ENCODE measurements around the gene PTPRU. TPM values are rescaled to one million over a fixed set of nuclear protein-coding genes. Genes with fewer than 3 reads are reported as not detected.
A peak's percentile ranks its signal among the peaks of the same experiment; 100 is the strongest.
"Not testable (repeated sequence)": the region's sequence is repeated elsewhere in the genome, so short reads cannot be mapped to it uniquely, and the experiment has no call there.

The PTPRU gene
- total RNA-seq, 1 donor from 2014 or later = 32.7 TPM

GRCh38 chr1:29230553-29231378 is 5.6 kb upstream of the PTPRU start, which contains the start of gene MECR:
TSS of gene MECR (minus strand) at chr1:29230934. CDS start at chr1:29230906, 28 bp downstream.
- no peaks in the 10 kb centered on the region for H3K9me3 ChIP-seq
- peak; percentile 73 to 96 for DNase-seq (ENCODE audit: low spot score in 2 of 2)
- H3K4me1 ChIP-seq = peaks cover 0 to 10% of the 10 kb centered on the region in 2 donors
- no peaks in the 10 kb centered on the region for H3K36me3 ChIP-seq
- no peaks in the 10 kb centered on the region for H3K27me3 ChIP-seq
- H3K27ac ChIP-seq = peak within 1 kb of the TSS; percentile 73 to 83
- intact Hi-C loops (cut with DNase I) = loop anchor here (1.0 kb wide), 1 partner anchor 106 kb away; no protein-coding TSS in a partner anchor
- TF ChIP-seq CTCF (IDR thresholded peaks at IDR 0.05) = peak in 1 of 3 experiments; percentile 27
- peak within 1 kb of the TSS; percentile 82 to 88 for H3K4me3 ChIP-seq

GRCh38 chr1:29232387-29232786 is 3.9 kb upstream of the PTPRU start:
- DNase-seq (ENCODE audit: low spot score in 2 of 2) = no peak
- no peak overlapping the region for H3K27ac ChIP-seq
- TF ChIP-seq CTCF (IDR thresholded peaks at IDR 0.05) = no peak
- H3K4me1 ChIP-seq = peaks cover 6 to 14% of the 10 kb centered on the region in 2 donors
- intact Hi-C loops (cut with DNase I) = no loop called here
- H3K4me3 ChIP-seq = no peak overlapping the region
- no peaks in the 10 kb centered on the region for H3K27me3 ChIP-seq
- no peaks in the 10 kb centered on the region for H3K9me3 ChIP-seq
- no peaks in the 10 kb centered on the region for H3K36me3 ChIP-seq

- Histone ChIP-seq H3K4me3 (no peak overlapping the region), H3K36me3 (no peaks in the 10 kb centered on the region), H3K9me3 (no peaks in the 10 kb centered on the region), H3K27ac (no peak overlapping the region), H3K27me3 (no peaks in the 10 kb centered on the region), H3K4me1 (peaks cover 6 to 23% of the 10 kb centered on the region in 2 donors)
- no peak for TF ChIP-seq CTCF (IDR thresholded peaks at IDR 0.05)
- intact Hi-C loops (cut with DNase I) = no loop called here
- DNase-seq (ENCODE audit: low spot score in 2 of 2) = no peak
Measured at GRCh38 chr1:29233693-29234092, 2.6 kb upstream of the PTPRU start.

GRCh38 chr1:29234471-29234870 is 1.9 kb upstream of the PTPRU start:
- no peak overlapping the region for H3K4me3 ChIP-seq
- peaks cover 6 to 25% of the 10 kb centered on the region in 2 donors for H3K4me1 ChIP-seq
- no peaks in the 10 kb centered on the region for H3K36me3 ChIP-seq
- intact Hi-C loops (cut with DNase I) = no loop called here
- no peaks in the 10 kb centered on the region for H3K27me3 ChIP-seq
- no peak overlapping the region for H3K27ac ChIP-seq
- H3K9me3 ChIP-seq = no peaks in the 10 kb centered on the region
- no peak for DNase-seq (ENCODE audit: low spot score in 2 of 2)
- TF ChIP-seq CTCF (IDR thresholded peaks at IDR 0.05) = no peak

- H3K27me3 ChIP-seq; DNase-seq (ENCODE audit: low spot score in 2 of 2); H3K4me3 ChIP-seq; H3K27ac ChIP-seq; H3K9me3 ChIP-seq; H3K36me3 ChIP-seq: not testable (repeated sequence)
- peaks cover 6 to 25% of the 10 kb centered on the region in 2 donors for H3K4me1 ChIP-seq
- intact Hi-C loops (cut with DNase I) = loop anchor here (5.0 kb wide), 1 partner anchor 612 kb away; no protein-coding TSS in a partner anchor
Measured at GRCh38 chr1:29234881-29235280, 1.4 kb upstream of the PTPRU start.

GRCh38 chr1:29236712-29237128 is 398 bp downstream of the PTPRU start:
- Histone ChIP-seq H3K36me3 (no peaks in the 10 kb centered on the region), H3K4me3 (peak overlapping the region; percentile 80 to 98), H3K27me3 (no peaks in the 10 kb centered on the region), H3K27ac (peak overlapping the region; percentile 60 to 79), H3K4me1 (peaks cover 6 to 15% of the 10 kb centered on the region in 2 donors), H3K9me3 (no peaks in the 10 kb centered on the region)
- TF ChIP-seq CTCF (IDR thresholded peaks at IDR 0.05) = no peak
- no peak for DNase-seq (ENCODE audit: low spot score in 2 of 2)
- intact Hi-C loops (cut with DNase I) = loop anchor here (1.0 to 5.0 kb wide), 7 partner anchors 216 to 1472 kb away; no protein-coding TSS in a partner anchor
